SHP77 treated with DMSO at 0.1 percent for 48 hours (cell line): ENCODE data around the gene ANGPTL8.

Experiments used
- DNase-seq: peaks from one replicate; lab custom pipeline; 2025; lab: John Stamatoyannopoulos, UW

The ANGPTL8 gene, protein sequence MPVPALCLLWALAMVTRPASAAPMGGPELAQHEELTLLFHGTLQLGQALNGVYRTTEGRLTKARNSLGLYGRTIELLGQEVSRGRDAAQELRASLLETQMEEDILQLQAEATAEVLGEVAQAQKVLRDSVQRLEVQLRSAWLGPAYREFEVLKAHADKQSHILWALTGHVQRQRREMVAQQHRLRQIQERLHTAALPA

DNA sequence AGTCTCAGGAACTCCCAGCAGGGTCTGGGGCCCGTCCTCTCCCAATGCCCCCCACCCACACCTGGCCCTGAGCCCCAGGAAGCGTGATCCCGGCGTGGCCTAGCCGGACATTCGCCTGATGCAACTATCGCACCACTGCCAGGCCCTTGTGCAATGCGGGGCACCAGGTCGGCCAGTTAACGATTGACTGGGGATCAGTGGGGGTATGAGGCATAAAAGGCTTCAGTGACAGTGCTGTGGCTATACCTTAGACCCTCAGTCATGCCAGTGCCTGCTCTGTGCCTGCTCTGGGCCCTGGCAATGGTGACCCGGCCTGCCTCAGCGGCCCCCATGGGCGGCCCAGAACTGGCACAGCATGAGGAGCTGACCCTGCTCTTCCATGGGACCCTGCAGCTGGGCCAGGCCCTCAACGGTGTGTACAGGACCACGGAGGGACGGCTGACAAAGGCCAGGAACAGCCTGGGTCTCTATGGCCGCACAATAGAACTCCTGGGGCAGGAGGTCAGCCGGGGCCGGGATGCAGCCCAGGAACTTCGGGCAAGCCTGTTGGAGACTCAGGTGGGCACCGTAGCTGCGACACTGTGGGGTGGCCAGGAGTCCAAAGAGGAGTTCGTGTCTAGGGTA, at the start of gene ANGPTL8:
TSS of gene ANGPTL8 (plus strand) at position 243 of the 624 bp plus-strand sequence. CDS start at position 262, 19 bp downstream.
- DNase-seq: no peak

DNA sequence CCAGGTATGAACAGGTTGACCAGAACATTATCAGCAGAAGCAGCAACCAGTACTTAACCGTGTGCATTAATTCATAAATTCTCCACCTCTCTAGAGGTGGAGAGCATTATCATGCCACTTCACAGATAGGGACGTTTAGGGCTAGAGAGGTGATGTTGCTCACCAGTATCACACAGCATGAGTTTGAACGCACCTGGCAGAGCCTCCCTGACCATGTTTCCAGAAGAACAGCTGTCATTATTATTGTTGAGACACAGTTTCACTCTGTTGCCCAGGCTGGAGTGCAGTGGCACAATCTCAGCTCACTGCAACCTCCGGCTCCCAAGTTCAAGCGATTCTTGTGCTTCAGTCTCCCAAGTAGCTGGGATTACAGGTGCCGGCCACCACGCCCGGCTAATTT, 48.9 kb upstream of the ANGPTL8 start:
- DNase-seq: no peak

DNA sequence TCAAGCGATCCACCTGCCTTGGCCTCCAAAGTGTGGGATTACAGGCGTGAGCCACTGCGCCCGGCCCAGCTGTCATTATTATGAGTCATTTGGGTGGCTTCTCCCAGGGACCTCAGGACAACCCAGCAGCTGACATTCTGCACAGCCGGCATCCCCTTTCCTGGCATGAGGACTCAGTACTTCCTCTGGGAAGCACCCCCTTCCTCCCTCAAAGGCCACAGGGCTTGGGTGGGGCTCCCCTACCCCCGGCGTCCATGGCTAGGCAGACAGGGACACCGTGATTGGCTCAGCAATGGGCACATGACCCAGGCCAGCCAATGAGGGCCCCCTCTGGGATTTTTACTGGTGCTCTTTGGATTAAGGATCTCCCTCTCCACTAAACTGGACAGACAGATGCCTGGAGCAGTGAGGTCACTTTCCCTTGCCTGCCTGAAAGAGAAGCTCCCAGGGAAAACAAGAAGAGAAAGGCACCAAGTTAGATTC, 48.1 kb upstream of the ANGPTL8 start:
- DNase-seq: no peak

DNA sequence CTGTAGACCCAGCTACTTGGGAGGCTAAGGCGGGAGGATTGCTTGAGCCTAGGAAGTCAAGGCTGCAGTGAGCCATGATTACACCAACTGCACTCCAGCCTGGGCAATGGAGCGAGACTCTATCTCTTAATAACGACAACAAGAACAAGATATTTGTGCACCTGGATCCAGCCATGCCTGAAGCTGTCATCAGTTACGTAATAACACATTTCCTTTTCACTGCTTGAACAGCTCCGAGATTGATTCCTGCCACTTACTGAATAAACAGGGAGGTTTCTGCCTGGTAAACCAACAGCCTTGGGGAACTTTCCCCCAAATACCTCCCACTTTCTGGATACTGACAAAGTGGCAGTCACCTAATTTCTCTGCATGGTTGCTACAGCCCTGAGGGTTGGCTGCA, 47.5 kb upstream of the ANGPTL8 start:
- no peak for DNase-seq

DNA sequence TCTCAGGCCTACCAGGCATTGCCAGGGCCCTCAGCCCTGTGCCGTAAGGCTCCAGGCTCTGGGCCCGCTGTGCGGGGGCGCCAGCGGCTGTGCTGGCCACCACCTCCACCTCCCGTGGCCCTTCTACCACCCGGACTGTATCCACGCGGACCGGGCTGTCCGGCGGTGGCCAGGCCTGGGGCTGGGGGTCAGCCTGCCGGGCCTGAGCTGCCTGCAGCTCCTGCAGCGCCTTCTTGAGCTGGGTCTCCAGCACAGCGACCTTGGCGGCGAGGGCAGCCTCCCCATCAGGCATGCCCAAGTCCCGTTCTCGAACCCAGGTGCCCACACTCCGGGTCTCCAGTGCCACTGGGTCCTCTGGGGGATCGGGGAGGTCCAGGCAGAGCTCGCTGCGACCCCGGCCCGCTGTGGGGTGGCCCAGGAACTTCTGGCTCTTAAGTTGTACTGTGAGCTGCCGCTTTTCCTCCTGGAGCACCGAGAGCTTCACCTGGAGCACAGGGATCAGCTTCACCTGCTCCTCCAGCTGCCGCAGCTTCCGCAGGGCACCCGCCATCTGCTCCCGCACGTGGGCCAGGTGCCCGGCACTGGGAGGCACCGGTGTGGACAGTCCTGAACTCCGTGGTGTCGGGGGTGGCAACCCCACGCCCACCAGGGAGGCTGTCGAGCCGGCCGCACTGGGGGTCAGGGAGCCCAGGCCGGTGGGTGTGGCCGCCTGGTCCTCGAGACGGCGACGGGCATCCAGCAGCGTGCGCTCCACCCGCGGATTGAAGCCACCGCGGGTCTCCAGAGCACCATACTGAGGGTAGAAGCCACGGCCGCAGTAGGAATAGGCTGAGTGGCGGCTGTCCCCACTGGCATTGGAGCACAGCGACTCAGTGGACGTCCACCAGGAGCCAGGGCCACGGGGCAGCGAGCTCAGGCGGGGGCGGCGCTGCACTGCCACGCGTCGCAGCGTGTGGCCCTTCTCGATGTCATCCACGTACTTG, 46.2 kb upstream of the ANGPTL8 start:
- no peak for DNase-seq

DNA sequence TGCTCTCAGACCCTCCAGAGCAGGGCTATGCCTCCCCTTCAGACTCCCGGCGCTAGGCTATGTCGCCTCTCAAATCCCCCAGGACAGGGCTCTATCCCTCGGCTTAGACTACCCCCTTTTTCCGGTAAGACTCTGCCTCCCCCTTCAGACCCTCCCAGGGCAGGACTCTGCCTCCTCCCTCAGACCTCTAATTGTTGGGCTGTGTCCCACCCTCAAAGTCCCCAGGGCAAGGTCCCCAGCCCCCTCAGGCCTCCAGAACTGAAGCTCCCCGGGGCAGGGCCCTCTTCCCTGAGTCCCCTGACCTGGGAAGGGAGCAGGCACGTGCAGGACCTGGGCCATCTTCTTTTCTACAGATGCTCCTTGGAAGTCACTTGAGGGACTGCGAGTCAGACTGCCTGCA, 45.2 kb upstream of the ANGPTL8 start:
- DNase-seq: no peak

DNA sequence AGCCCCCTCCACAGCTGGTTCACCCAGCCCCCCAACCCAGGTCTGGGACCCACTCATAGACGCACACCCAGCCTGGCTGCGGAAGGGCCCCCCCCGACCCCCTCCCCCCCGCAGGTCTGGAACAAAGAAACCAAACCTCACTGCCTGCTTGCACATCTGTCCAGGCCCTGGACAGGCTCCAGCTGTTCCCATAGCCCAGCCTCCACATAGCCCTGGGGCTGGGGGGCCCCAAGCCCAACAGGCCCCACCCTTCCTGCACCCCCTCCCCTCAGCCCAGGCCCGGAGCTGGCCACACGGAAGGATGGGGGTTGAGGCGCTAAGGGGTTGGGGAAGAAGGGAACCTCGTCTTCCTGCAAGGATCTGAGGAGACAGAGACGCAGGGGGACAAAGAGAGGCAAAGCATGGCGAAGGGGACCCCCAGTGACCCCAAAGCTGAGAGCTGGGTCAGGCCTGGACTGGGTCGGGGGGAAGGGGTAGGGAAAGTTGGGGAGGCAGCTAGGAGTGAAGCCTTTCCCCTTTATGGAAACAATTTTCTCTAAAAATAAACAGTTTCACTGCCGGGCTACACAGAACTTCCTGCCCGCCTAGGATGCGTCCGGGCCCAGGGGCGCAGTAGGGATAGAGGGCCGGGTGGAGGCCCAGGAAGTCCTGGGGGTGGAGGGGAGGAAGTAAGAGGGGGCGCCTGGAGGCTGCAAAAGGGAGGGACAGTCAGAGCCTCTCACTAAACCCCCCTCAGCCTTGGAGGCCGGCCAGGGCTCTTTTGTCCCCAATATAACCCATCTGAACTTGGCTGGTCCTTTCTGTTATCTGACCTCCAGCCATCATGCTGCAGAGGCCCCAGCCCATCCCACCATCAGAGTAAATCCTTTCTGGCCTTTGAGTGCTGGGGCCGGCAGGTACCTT, 44.5 kb upstream of the ANGPTL8 start:
- no peak for DNase-seq

DNA sequence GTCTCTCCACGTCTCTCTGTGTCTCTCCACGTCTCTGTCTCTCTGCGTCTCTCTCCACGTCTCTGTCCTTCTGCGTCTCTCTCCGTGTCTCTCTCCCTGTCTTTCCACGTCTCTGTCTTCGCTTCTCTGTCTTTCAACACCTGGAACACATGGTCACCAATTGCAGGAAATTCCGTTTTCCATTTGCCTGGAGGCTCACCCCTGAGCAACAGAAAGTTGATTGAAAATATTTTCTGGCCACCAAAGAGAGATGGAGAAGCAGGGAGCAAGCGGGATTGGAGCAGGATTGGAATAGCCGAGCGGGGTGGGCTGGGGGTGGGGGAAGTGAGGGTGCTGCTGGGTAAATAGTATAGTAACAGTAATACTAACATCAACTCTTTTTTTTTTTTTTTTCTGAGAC, 43.7 kb upstream of the ANGPTL8 start:
- no peak for DNase-seq

DNA sequence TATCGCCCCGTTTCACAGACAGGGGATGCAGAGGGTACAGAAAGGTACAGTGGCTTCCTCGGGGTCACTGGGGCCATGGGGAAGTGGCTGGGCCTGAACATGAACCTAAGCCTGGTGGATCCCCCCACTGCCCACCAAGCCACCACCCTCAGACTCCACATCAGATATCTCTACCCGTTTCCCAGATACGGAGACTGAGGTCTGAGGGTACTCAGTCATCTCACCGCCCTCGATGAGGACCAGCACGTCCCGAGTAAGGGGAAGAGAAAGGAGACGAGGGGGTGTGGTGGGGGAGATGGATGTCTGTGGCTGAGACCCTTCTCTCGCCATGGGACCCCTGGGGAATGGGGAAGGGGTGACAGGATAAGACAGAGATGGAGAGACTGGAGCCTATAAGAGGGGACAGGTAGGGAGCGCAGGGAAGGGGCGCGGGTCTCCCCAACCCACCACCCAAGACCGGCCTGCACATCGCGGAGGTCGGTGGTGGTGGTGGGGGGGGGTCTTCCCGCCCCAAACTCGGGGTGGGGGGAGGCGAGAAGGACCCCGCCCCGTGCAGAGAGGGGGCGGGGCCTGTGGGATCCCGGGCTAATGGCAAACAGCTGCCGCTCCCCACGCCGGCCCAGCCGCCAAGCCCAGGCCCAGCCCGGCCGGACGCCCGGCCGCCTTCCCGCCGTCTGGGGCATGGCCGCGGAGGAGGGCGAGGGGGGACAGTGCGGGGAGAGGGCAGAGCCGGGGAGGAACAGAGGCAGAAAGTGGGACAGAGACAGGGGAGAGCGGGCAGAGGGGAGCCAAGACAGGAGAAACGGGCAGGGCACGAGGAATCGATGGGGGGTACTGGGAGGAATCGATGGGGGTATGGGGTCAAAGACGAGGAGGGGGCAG, 42.8 kb upstream of the ANGPTL8 start:
- no peak for DNase-seq

DNA sequence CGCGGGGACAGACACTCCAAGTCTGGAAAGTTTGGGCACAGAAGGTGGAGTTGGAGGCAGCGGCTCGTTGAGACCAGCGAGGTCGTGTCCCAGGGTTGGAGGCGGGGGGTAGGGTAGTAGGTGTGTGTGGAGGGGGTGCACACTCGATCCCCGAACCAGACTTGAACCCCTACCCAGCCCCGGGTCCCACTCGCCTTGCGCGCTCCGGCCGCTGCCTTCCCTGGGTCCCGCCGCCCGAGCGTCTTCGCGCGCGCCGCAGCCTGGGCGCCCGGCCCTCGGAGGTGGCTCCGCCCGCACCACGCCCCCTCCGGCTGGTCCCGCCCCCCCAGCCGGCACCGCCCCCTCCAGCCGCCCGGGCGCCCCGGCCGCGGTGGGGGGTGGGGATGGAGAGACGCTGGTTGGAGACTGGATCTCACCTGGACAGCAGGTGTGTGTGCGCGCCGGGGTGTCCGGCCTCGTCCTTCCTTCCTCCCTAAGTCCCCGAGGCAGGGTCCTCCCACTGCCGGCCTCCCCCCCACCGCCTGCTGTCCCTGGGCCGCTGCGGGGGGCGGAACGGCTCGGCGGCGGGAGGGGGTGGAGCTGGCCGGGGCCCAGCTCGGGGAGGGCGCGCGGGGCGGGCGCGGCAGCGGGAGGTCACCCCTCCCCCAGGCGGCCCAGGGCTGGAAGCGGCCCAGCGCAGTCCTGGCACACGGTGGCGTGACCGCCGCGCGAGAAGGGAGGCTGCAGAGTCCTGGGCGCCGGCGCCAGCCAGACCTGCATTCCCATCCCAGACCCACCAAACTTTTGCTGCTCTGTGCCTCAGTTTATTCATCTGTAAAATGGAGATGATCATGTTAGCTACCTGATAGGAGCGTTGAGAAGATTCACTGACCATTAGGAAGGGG, 41.9 kb upstream of the ANGPTL8 start, which contains the start of gene KANK2:
TSS of gene KANK2 (minus strand) at position 255 of the 884 bp plus-strand sequence. CDS start 3,034 bp downstream, outside the sequence.
- DNase-seq: peak; percentile 24

DNA sequence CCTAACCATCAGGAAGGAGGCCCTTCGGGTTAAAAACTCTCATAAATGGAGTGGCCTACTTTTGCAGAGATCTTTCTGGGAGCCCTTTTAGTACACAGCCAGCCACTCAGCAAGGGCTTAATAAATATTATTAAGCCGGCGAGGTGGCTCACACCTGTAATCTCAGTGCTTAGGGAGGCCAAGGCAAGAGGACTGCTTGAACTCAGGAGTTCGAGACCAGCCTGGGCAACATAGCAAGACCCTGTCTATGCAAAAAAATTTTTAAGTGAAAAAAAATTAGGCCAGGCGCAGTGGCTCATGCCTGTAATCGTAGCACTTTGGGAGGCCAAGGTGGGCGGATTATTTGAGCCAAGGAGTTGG, 41.3 kb upstream of the ANGPTL8 start:
- no peak for DNase-seq

DNA sequence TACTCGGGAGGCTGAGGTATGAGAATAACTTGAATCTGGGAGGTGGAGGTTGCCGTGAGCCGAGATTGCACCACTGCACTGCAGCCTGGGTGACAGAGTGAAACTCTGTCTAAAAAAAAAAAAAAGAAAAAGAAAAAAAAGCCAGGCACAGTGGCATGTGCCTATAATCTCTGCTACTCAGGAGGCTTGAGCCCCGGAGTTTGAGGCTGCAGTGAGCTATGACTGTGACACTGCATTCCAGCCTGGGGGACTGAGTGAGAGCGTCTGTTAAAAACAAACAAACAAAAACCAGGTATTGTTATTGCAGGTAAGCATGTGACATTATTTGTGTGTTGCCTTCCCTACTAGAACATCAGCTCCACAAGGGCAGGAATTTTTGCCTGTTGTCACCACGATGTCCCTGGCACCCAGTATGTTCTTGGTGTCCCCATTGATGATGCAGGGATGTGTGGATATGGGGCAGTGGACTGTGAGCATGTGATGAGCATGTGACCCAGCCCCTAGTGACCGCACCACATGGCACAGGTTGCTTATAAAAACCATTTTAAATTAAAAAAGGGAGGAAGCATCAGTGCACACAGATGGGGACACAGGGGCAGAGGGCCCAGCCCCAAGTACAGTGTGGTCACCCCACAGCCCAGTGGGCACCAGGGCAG, 40.5 kb upstream of the ANGPTL8 start:
- DNase-seq: no peak

DNA sequence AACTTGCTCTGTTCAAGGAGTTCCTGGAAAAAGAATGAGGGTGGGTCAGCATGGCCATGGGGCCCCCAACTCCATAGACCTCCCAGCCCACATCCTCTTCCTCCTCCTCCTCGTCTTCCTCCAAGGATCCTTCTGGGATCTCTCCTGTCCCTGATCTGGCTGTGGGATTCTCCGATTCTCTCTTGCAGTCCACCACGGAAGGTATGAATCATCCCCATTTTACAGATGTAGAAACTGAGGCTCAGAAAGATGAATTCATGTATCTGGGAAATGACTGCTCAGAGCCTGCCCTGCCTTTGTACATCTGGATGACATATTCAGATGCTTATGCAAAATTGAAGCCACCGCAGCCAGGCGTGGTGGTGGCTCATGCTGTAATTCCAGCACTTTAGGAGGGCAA, 39.9 kb upstream of the ANGPTL8 start:
- no peak for DNase-seq

DNA sequence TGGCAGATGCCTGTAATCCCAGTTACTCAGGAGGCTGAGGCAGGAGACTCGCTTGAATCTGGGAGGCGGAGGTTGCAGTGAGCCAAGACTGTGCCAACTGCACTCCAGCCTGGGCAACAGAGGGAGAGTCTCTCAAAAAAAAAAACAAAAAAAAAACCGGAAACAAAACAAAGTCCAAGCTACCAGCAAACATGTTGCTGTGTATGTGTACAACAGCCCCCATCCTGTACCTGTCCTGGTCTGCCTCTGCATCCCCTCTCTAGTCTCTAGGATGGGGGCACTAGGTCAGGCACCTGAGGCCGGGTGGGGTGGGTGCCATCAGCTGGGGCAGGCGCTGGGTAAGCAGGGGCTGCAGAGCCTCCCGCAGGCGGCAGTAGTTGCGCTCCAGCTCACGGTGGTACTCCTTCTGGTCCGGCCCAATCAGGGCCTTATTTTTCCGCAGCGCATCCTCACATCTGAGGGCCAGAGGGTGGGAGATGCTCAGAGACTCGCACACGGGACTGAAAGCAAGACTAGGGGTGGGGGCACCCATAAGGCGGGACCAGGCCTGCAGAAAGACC, 39.3 kb upstream of the ANGPTL8 start:
- no peak for DNase-seq

DNA sequence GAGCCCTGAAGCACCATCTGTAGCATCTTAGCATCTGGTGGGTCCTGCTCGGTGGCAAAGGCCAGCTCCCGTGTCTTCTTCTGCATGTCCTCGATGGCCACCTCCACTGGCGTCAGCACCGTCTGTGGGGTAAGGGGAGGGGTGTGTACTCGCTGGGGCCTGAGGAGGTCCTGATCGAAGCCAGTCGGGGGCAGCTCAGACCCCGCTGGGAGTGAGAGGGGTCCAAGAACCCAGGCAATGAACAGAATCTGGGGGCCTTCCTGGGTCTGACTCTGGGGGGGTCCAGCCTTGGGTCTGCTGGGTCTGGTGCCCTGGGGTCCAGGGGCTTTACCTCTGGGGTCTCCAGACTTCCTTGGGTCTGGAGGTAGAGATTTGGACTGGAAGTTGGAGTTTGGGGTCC, 38.5 kb upstream of the ANGPTL8 start:
- no peak for DNase-seq

DNA sequence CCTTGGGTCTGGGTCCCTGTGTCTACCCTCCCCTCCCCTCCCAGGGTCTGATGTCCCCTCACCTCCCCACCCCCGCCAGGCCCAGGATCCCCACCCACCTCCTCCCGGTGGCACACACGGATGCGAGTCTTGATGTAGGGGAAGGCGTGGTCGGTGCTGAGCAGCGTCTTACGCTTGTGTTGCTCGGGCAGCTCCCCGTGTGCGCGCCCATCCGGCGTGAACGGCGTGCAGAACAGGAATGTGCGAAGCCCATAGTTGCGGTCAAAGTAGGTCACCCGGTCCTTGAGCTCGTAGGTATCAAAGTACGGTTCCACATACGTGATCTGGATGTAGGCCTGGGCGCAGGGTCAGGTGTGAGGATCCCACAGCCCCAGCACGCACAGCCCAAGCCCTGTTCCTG, 37.6 kb upstream of the ANGPTL8 start:
- DNase-seq: no peak

DNA sequence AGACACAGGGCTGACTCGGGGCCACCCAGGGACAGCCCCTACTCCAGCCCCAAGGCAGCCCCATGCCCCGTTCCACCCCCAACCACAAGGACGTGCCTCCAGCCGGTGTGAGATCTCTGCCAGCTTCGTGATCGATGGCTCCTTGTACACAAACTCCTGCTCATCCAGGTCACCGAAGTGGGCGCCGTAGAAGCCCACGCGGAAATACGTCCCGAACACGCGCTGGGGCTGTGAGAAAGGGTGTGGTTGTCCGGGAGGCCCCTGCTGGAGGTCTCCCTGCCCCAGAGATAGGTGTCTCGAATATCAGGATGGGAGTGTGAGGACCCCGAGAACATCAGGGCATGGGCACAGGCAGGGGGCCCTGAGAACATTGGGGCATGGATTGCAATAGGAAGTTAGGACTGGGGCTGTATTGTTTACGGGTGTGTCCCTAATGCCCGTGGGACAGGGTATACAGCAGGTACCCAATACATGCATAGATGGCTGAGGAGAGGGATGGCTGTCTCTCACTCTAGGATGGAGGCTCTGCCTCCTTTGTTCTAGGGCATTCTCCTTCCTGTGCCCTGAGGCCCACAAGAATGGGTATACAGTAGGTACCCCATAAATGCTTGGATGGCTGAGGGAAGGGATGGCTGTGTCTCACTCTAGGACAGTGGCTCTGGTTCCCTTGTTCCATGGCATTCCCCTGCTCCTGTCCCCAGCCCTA, 36.8 kb upstream of the ANGPTL8 start:
- DNase-seq: no peak
